Endodermal cell (in vitro differentiated cells): ENCODE data around the gene SMCO3. TPM values are rescaled to one million over a fixed set of nuclear protein-coding genes. Genes with fewer than 3 reads are reported as not detected.
"Not testable (repeated sequence)": the region's sequence is repeated elsewhere in the genome, so short reads cannot be mapped to it uniquely, and the experiment has no call there.

Source experiments
- DNase-seq: peaks from one replicate; pipeline ENCODE4 v3.0.0-alpha.2; 2017
- H3K27ac ChIP-seq: 2 replicates; pipeline ENCODE4 v1.5.1; 2013; ENCODE audit warnings: mild to moderate bottlenecking, low read depth, low read length, moderate library complexity
- H3K27me3 ChIP-seq: 2 replicates; pipeline ENCODE4 v1.6.1; 2013; ENCODE audit warnings: mild to moderate bottlenecking, low read length, moderate library complexity; ENCODE audit not compliant: insufficient read depth, control insufficient read depth, poor library complexity, severe bottlenecking
- H3K36me3 ChIP-seq: 2 replicates; pipeline ENCODE4 v1.7.0; 2013; ENCODE audit warnings: mild to moderate bottlenecking, low read length, moderate library complexity; ENCODE audit not compliant: control insufficient read depth, insufficient read depth
- H3K4me1 ChIP-seq: one replicate; pipeline ENCODE4 v1.7.0; 2013; ENCODE audit warnings: low read length; ENCODE audit not compliant: control insufficient read depth, insufficient read depth
- H3K4me3 ChIP-seq: 2 replicates; pipeline ENCODE4 v1.5.1; 2013; ENCODE audit warnings: mild to moderate bottlenecking, low read length, moderate library complexity
- H3K9ac ChIP-seq: 2 replicates; pipeline ENCODE4 v1.6.1; 2013; ENCODE audit warnings: mild to moderate bottlenecking, low read length, moderate library complexity; ENCODE audit not compliant: poor library complexity, severe bottlenecking; ENCODE audit errors: extremely low read depth
- H3K9me3 ChIP-seq: 2 replicates; pipeline ENCODE4 v1.6.1; 2013; ENCODE audit warnings: mild to moderate bottlenecking, low read length, moderate library complexity; ENCODE audit not compliant: control insufficient read depth
- H3K27ac Mint-ChIP-seq: 2 replicates; pipeline ENCODE4 v1.8.0; 2020; ENCODE audit warnings: mixed read lengths
- H3K27me3 Mint-ChIP-seq: 2 replicates; pipeline ENCODE4 v1.8.0; 2021; ENCODE audit warnings: mild to moderate bottlenecking, mixed read lengths; ENCODE audit not compliant: insufficient read depth
- H3K36me3 Mint-ChIP-seq: 2 replicates; pipeline ENCODE4 v1.8.0; 2020; ENCODE audit warnings: low read depth, mixed read lengths
- H3K4me1 Mint-ChIP-seq: 2 replicates; pipeline ENCODE4 v1.8.0; 2020; ENCODE audit warnings: mixed read lengths
- H3K4me3 Mint-ChIP-seq: 2 replicates; pipeline ENCODE4 v1.8.0; 2020; ENCODE audit warnings: mild to moderate bottlenecking, moderate library complexity, mixed read lengths
- H3K9me3 Mint-ChIP-seq: 2 replicates; pipeline ENCODE4 v1.8.0; 2020; ENCODE audit warnings: mild to moderate bottlenecking, mixed read lengths
- CTCF ChIP-seq: fragments of 200-600 bp; sonication (generic); conservative IDR thresholded peaks from 2 replicates; pipeline ENCODE4 v1.5.0; 2021; ENCODE audit warnings: antibody characterized with exemption, mild to moderate bottlenecking
- WGBS, 2 experiments: methylation state at CpG; one replicate each; pipeline versions ENCODE4 v1.1.5 to v1.1.7; 2013; ENCODE audit warnings: missing lambda C conversion rate in 2 of 2, mixed read lengths in 1 of 2; ENCODE audit not compliant: insufficient coverage in 1 of 2, insufficient read length in 1 of 2; 5-methylcytosine and 5-hydroxymethylcytosine counted together
- total RNA-seq, 2 donors: library from RNA; stranded (reverse); fragmentation: NEBNext Ultra II Directional in 1 of 2; extraction: Animal tissue kit (Norgen Biotek cat#: 25700) in 1 of 2; gene quantifications; 2 replicates in 1 of 2; 3 replicates in 1 of 2; pipeline ENCODE4 v1.2.1, GENCODE V29; 2021

SMCO3 gene
- total RNA-seq, 2 donors from 2014 or later = not detected

- 43 to 87% methylated on average over 9 to 16 of the region's 16 CpGs for WGBS, 2 experiments
- H3K36me3 Mint-ChIP-seq = peaks cover 28% of the 10 kb centered on the region
- Histone ChIP-seq H3K27ac (no peak overlapping the region), H3K4me1 (no peaks in the 10 kb centered on the region), H3K27me3 (no peaks in the 10 kb centered on the region), H3K9ac (peak overlapping the region; percentile 78), H3K36me3 (no peaks in the 10 kb centered on the region), H3K4me3 (peak overlapping the region; percentile 97), H3K9me3 (peaks cover 9% of the 10 kb centered on the region)
- peak; percentile 79 for DNase-seq
- no peaks in the 10 kb centered on the region for H3K27me3 Mint-ChIP-seq
- no peak for TF ChIP-seq CTCF
- H3K4me3 Mint-ChIP-seq = peak overlapping the region; percentile 93
- H3K4me1 Mint-ChIP-seq = peaks cover 12% of the 10 kb centered on the region
- H3K9me3 Mint-ChIP-seq = peaks cover 13% of the 10 kb centered on the region
- peak overlapping the region; percentile 99 for H3K27ac Mint-ChIP-seq
Observed at GRCh38 chr12:14768823-14769405, 45.1 kb downstream of the SMCO3 start.

- peak overlapping the region; percentile 93 for H3K4me3 Mint-ChIP-seq
- no peaks in the 10 kb centered on the region for H3K36me3 ChIP-seq
- no peak overlapping the region for H3K27ac Mint-ChIP-seq
- H3K27me3 Mint-ChIP-seq = no peaks in the 10 kb centered on the region
- no peak overlapping the region for H3K4me3 ChIP-seq
- peaks cover 28% of the 10 kb centered on the region for H3K36me3 Mint-ChIP-seq
- H3K4me1 Mint-ChIP-seq = peaks cover 7% of the 10 kb centered on the region
- no peak for DNase-seq
- TF ChIP-seq CTCF = no peak
- H3K27ac ChIP-seq = no peak overlapping the region
- WGBS, 2 experiments = 67 to 100% methylated on average over 1 of the region's 1 CpG
- H3K9me3 Mint-ChIP-seq = peaks cover 13% of the 10 kb centered on the region
- H3K27me3 ChIP-seq = no peaks in the 10 kb centered on the region
- peaks cover 9% of the 10 kb centered on the region for H3K9me3 ChIP-seq
- H3K9ac ChIP-seq = no peak overlapping the region
- no peaks in the 10 kb centered on the region for H3K4me1 ChIP-seq
Observed at GRCh38 chr12:14767617-14768016, 46.4 kb downstream of the SMCO3 start.

- Mint-ChIP-seq H3K4me1 (peaks cover 2% of the 10 kb centered on the region), H3K27me3 (no peaks in the 10 kb centered on the region), H3K36me3 (peaks cover 30% of the 10 kb centered on the region), H3K9me3 (peaks cover 14% of the 10 kb centered on the region), H3K27ac (peak overlapping the region; percentile 44), H3K4me3 (no peak overlapping the region)
- 82 to 100% methylated on average over 1 to 3 of the region's 3 CpGs for WGBS, 2 experiments
- TF ChIP-seq CTCF = no peak
- no peaks in the 10 kb centered on the region for H3K27me3 ChIP-seq
- H3K9ac ChIP-seq = no peak overlapping the region
- DNase-seq = no peak
- H3K27ac ChIP-seq = no peak overlapping the region
- H3K4me1 ChIP-seq = no peaks in the 10 kb centered on the region
- H3K9me3 ChIP-seq = peaks cover 9% of the 10 kb centered on the region
- no peaks in the 10 kb centered on the region for H3K36me3 ChIP-seq
- H3K4me3 ChIP-seq = no peak overlapping the region
Observed at GRCh38 chr12:14766649-14767215, 47.2 kb downstream of the SMCO3 start.

- Mint-ChIP-seq H3K36me3 (peaks cover 37% of the 10 kb centered on the region), H3K27ac (peak overlapping the region; percentile 7), H3K9me3 (peaks cover 21% of the 10 kb centered on the region)
- not testable (repeated sequence) for H3K36me3 ChIP-seq, H3K4me1 Mint-ChIP-seq, H3K4me1 ChIP-seq, H3K27me3 Mint-ChIP-seq, H3K27ac ChIP-seq, H3K4me3 ChIP-seq, H3K9me3 ChIP-seq, H3K9ac ChIP-seq, H3K27me3 ChIP-seq, H3K4me3 Mint-ChIP-seq
- 82 to 91% methylated on average over 2 to 3 of the region's 3 CpGs for WGBS, 2 experiments
- peak; percentile 56 for DNase-seq
Observed at GRCh38 chr12:14766020-14766419, 48.0 kb downstream of the SMCO3 start.
